ENCODE data around the gene C2CD4C. TPM values are rescaled to one million over a fixed set of nuclear protein-coding genes. Genes with fewer than 3 reads are reported as not detected.

C2CD4C gene, protein sequence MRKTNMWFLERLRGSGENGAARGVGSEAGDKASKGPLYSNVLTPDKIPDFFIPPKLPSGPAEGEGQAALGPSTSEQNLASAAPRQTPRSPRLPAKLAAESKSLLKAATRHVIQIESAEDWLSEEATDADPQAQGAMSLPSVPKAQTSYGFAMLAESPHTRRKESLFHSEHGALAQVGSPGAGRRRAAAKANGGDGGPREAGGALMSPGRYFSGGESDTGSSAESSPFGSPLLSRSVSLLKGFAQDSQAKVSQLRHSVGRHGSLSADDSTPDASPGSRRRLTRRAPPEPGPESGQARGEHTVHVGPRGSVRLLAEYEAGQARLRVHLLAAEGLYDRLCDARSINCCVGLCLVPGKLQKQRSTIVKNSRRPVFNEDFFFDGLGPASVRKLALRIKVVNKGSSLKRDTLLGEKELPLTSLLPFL
- total RNA-seq (2014; rRNA removed) (0.29 TPM in 2 replicates), Bru-seq, nascent RNA (not detected), BruChase-seq, experiment 1, labeled RNA remaining after a 6-hour chase (percentile 18 among the genes with signal in this experiment), BruChase-seq, experiment 2, labeled RNA remaining after a 2-hour chase (percentile 24 among the genes with signal in this experiment)
- long read RNA-seq, partial matches to known transcripts = 0 of 1 reads
- long read RNA-seq, other reads (novel, unspliced or antisense) = 0 of 1 reads

DNA sequence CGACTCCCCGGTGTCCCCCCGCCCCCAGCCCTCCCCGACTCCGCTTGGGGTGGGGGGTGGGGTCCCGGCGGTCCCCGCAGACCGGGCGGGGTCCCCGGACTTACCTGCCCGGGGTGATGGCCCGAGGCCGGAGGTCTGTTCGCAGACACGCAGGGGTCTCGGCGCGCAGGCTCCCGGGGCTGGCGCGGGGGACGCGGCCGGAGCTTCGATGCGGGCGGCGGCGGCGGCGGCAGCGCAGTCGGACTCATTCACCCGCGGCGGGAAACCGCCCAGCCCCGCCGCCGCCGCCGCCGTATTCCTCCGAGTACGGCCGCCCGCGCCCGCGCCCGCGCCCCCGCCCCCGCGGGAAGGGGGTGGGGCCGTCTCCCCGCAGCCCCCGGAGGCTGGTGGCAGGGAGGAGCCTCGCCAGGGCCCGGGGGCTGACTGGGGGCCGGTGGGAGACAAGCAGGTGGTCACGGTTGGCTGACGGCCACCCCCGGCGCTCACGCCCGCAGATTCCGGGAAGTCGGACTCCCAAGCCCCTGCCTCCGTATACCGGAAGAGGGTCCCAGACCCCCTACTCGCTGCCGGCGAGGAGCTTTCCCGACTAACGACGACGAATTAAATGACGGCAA, at the start of gene C2CD4C:
Gene C2CD4C, minus strand, starts transcription at position 246 of the 614 bp plus-strand sequence. CDS start 786 bp downstream, outside the sequence.
- no TSS peak for BruUV-seq (replicated peaks)
- Histone ChIP-seq H3K4me1 (ENCODE audit: insufficient read depth, low read length) (no peaks in the 10 kb centered on the region), H3F3A (ENCODE audit: low read length, unreplicated experiment) (no peaks in the 10 kb centered on the region), H3K9ac (ENCODE audit: low read length) (no peak within 1 kb of the TSS), H3K4me2 (ENCODE audit: low read length) (peak within 1 kb of the TSS; percentile 68), H3K4me3 (ENCODE audit: low read length) (peak within 1 kb of the TSS; percentile 39; the same call in 1 of the 2 replicates), H3K27ac (ENCODE audit: low read length) (no peak within 1 kb of the TSS), H4K20me1 (ENCODE audit: low read length) (no peaks in the 10 kb centered on the region), H3K36me3 (ENCODE audit: low read depth, low read length) (no peaks in the 10 kb centered on the region), H3K27me3 (ENCODE audit: low read length) (peaks cover 10% of the 10 kb centered on the region; the same call in 1 of the 2 replicates), H3K9me3 (ENCODE audit: low read length) (no peaks in the 10 kb centered on the region), H2AFZ (ENCODE audit: low read length) (no peak within 1 kb of the TSS), H3K9me2 (replicated peaks; ENCODE audit: low read length) (no peaks in the 10 kb centered on the region), H3K79me2 (ENCODE audit: low read length) (no peaks in the 10 kb centered on the region)
- DNase-seq (no peak), ATAC-seq (0 out of 2 replicates have a peak, but pooled peaks have one; percentile 28)
- intact Hi-C loops (cut with micrococcal nuclease) = no loop called here
- POLR2A ChIA-PET (ENCODE audit: unreplicated experiment) = no interaction called here
- CTCF ChIA-PET = no interaction called here
- TF ChIP-seq EZH2phosphoT487 (IDR thresholded peaks at IDR 0.05; ENCODE audit: borderline replicate concordance, low read length) (no peak), CTCF (conservative IDR thresholded peaks at IDR 0.05; ENCODE audit: low read depth, low read length) (no peak), EZH2 (IDR thresholded peaks at IDR 0.05; ENCODE audit: low read length, unreplicated experiment) (no peak)

- H3K9me2 ChIP-seq (replicated peaks; ENCODE audit: low read length) = no peaks in the 10 kb centered on the region
- no peaks in the 10 kb centered on the region for H4K20me1 ChIP-seq (ENCODE audit: low read length)
- no peaks in the 10 kb centered on the region for H3K4me1 ChIP-seq (ENCODE audit: insufficient read depth, low read length)
- H3K4me2 ChIP-seq (ENCODE audit: low read length) = no peak overlapping the region
- no peak overlapping the region for H3K27ac ChIP-seq (ENCODE audit: low read length)
- no peak overlapping the region for H3K9ac ChIP-seq (ENCODE audit: low read length)
- POLR2A ChIA-PET (ENCODE audit: unreplicated experiment) = no interaction called here
- H2AFZ ChIP-seq (ENCODE audit: low read length) = no peak overlapping the region
- H3K4me3 ChIP-seq (ENCODE audit: low read length) = no peak overlapping the region
- no peak for DNase-seq
- TF ChIP-seq CTCF (conservative IDR thresholded peaks at IDR 0.05; ENCODE audit: low read depth, low read length) (no peak), EZH2 (IDR thresholded peaks at IDR 0.05; ENCODE audit: low read length, unreplicated experiment) (no peak), EZH2phosphoT487 (IDR thresholded peaks at IDR 0.05; ENCODE audit: borderline replicate concordance, low read length) (no peak)
- H3K36me3 ChIP-seq (ENCODE audit: low read depth, low read length) = no peaks in the 10 kb centered on the region
- H3K27me3 ChIP-seq (ENCODE audit: low read length) = no peaks in the 10 kb centered on the region
- intact Hi-C loops (cut with micrococcal nuclease) = no loop called here
- no peaks in the 10 kb centered on the region for H3F3A ChIP-seq (ENCODE audit: low read length, unreplicated experiment)
- H3K79me2 ChIP-seq (ENCODE audit: low read length) = no peaks in the 10 kb centered on the region
- CTCF ChIA-PET = no interaction called here
- no peaks in the 10 kb centered on the region for H3K9me3 ChIP-seq (ENCODE audit: low read length)
- BruUV-seq (replicated peaks) = no TSS peak
- ATAC-seq = no peak
Observed at GRCh38 chr19:458091-459042, 49.4 kb upstream of the C2CD4C start.
